Stimulated activated CD8-positive, alpha-beta memory T cell treated with anti-CD3 and anti-CD28 coated beads, Interleukin-7, amount 100 ng/mL, for 1 hour (primary cell): ENCODE measurements around the gene PAGR1.
"Not testable (repeated sequence)": the region's sequence is repeated elsewhere in the genome, so short reads cannot be mapped to it uniquely, and the experiment has no call there.

ENCODE experiments used
- DNase-seq, 2 donors: peaks; one replicate each; pipeline ENCODE4 v3.0.0-alpha.2; 2020; ENCODE audit warnings: low read depth in 2 of 2

Gene PAGR1

GRCh38 chr16:29815793-29816693 is at the start of gene PAGR1:
Gene PAGR1, plus strand, starts transcription at chr16:29816152. Its CDS starts 374 bp downstream, at chr16:29816526.
- peak; percentile 96 to 97 for DNase-seq

- no peak for DNase-seq
Measured at GRCh38 chr16:29766571-29766970, 49.4 kb upstream of the PAGR1 start.

GRCh38 chr16:29767062-29767461 is 48.9 kb upstream of the PAGR1 start:
- DNase-seq = no peak

- no peak for DNase-seq
Measured at GRCh38 chr16:29769507-29769906, 46.4 kb upstream of the PAGR1 start.

- no peak for DNase-seq
Measured at GRCh38 chr16:29770250-29770929, 45.6 kb upstream of the PAGR1 start.

GRCh38 chr16:29772330-29772729 is 43.6 kb upstream of the PAGR1 start:
- DNase-seq = not testable (repeated sequence)

- DNase-seq = no peak
Measured at GRCh38 chr16:29774730-29775129, 41.2 kb upstream of the PAGR1 start.

GRCh38 chr16:29775742-29776408 is 40.1 kb upstream of the PAGR1 start:
- DNase-seq = no peak

- no peak for DNase-seq
Measured at GRCh38 chr16:29777576-29778350, 38.2 kb upstream of the PAGR1 start, which contains the start of gene ZG16. Gene ZG16, plus strand, starts transcription at chr16:29778256. Its CDS starts 1,011 bp downstream, at chr16:29779267.

GRCh38 chr16:29779474-29779873 is 36.5 kb upstream of the PAGR1 start:
- no peak for DNase-seq

GRCh38 chr16:29783094-29783953 is 32.6 kb upstream of the PAGR1 start:
- DNase-seq = not testable (repeated sequence)

- no peak for DNase-seq
Measured at GRCh38 chr16:29784157-29784556, 31.8 kb upstream of the PAGR1 start.

- peak in 1 of 2 donors; percentile 54 for DNase-seq
Measured at GRCh38 chr16:29784901-29785500, 31.0 kb upstream of the PAGR1 start.

- not testable (repeated sequence) for DNase-seq
Measured at GRCh38 chr16:29787155-29787554, 28.8 kb upstream of the PAGR1 start.

GRCh38 chr16:29789775-29790182 is 26.2 kb upstream of the PAGR1 start:
- no peak for DNase-seq

- DNase-seq = peak; percentile 99 to 100
Measured at GRCh38 chr16:29790183-29790948, 25.6 kb upstream of the PAGR1 start, which contains the start of gene KIF22. Gene KIF22, plus strand, starts transcription at chr16:29790751. Its CDS starts 9 bp downstream, at chr16:29790760.

- DNase-seq = no peak
Measured at GRCh38 chr16:29790949-29791844, 24.8 kb upstream of the PAGR1 start.
